K562 (cell line): ENCODE measurements around the gene PKHD1. TPM values are rescaled to one million over a fixed set of nuclear protein-coding genes. Genes with fewer than 3 reads are reported as not detected.
A peak's percentile ranks its signal among the peaks of the same experiment; 100 is the strongest.

Source experiments
- ARHGAP35 ChIP-seq: fragments of 450-650 bp; IDR thresholded peaks from 2 replicates; pipeline ENCODE4 v1.6.1; 2018; ENCODE audit not compliant: partially characterized antibody
- ATF1 ChIP-seq, 2 experiments: fragments of 450-650 bp in 1 of 2; IDR thresholded peaks; 2 replicates each; pipeline ENCODE4 v1.6.1; 2016; ENCODE audit warnings: missing compliant biosample characterization in 1 of 2, missing genetic modification characterization in 1 of 2
- BDP1 ChIP-seq: IDR thresholded peaks from 3 replicates; pipeline ENCODE4 v1.6.1; 2011; ENCODE audit not compliant: insufficient read length, insufficient read depth
- CEBPG ChIP-seq, 3 experiments: fragments of 200-800 bp in 1 of 3; sonication (Bioruptor generic) in 1 of 3; sonication (generic) in 1 of 3; formaldehyde crosslinking in 1 of 3; IDR thresholded peaks in 2 of 3; conservative IDR thresholded peaks in 1 of 3; 2 replicates each; pipeline versions ENCODE4 v1.6.1 to v1.8.0; 2016 to 2022; ENCODE audit warnings: missing compliant biosample characterization in 2 of 3, missing genetic modification characterization in 2 of 3, mild to moderate bottlenecking in 1 of 3, missing genetic modification reagents in 1 of 3
- CTBP1 ChIP-seq: fragments of 450-650 bp; IDR thresholded peaks from 2 replicates; pipeline ENCODE4 v1.6.1; 2016; ENCODE audit warnings: borderline replicate concordance
- DPF2 ChIP-seq: fragments of 450-650 bp; IDR thresholded peaks from 2 replicates; pipeline ENCODE4 v1.6.1; 2016
- EWSR1 ChIP-seq: fragments of 450-650 bp; IDR thresholded peaks from 2 replicates; pipeline ENCODE4 v1.6.1; 2018; ENCODE audit warnings: borderline replicate concordance, mild to moderate bottlenecking, low read depth, moderate library complexity; ENCODE audit not compliant: partially characterized antibody
- FOXA1 ChIP-seq: fragments of 450-650 bp; IDR thresholded peaks from 2 replicates; pipeline ENCODE4 v1.6.1; 2016; ENCODE audit warnings: mild to moderate bottlenecking, borderline replicate concordance
- FOXA3 ChIP-seq, 2 experiments: fragments of 450-650 bp in 1 of 2; sonication (generic) in 1 of 2; formaldehyde crosslinking; IDR thresholded peaks in 1 of 2; conservative IDR thresholded peaks in 1 of 2; 2 replicates each; pipeline versions ENCODE4 v1.4.0 to v1.8.0; 2020 to 2022; ENCODE audit warnings: mild to moderate bottlenecking in 2 of 2, missing genetic modification reagents in 1 of 2
- HIVEP1 ChIP-seq: fragments of 250-450 bp; sonication (Bioruptor Pico); IDR thresholded peaks from 2 replicates; pipeline ENCODE4 v1.4.0; 2020; ENCODE audit warnings: mild to moderate bottlenecking
- LCOR ChIP-seq: sonication (generic); formaldehyde crosslinking; IDR thresholded peaks from 2 replicates; pipeline ENCODE4 v1.8.0; 2022; ENCODE audit warnings: mild to moderate bottlenecking, missing genetic modification reagents
- MAFK ChIP-seq: IDR thresholded peaks from 2 replicates; pipeline ENCODE4 v1.6.1; 2011; ENCODE audit warnings: low read length, improper control_type of control experiment
- MTA2 ChIP-seq: fragments of 450-650 bp; IDR thresholded peaks from 2 replicates; pipeline ENCODE4 v1.6.1; 2016; ENCODE audit warnings: low read depth
- NCOR1 ChIP-seq: fragments of 450-650 bp; IDR thresholded peaks from 2 replicates; pipeline ENCODE4 v1.6.1; 2016; ENCODE audit warnings: mild to moderate bottlenecking, moderate library complexity
- NFXL1 ChIP-seq: fragments of 450-650 bp; formaldehyde crosslinking; IDR thresholded peaks from 2 replicates; pipeline ENCODE4 v1.4.0; 2021; ENCODE audit warnings: mild to moderate bottlenecking
- ZNF124 ChIP-seq: sonication (generic); formaldehyde crosslinking; IDR thresholded peaks from 2 replicates; pipeline ENCODE4 v1.8.1; 2022; ENCODE audit warnings: missing genetic modification reagents
- ZNF197 ChIP-seq: fragments of 200-800 bp; sonication (Bioruptor generic); IDR thresholded peaks from 2 replicates; pipeline ENCODE4 v1.6.1; 2016; ENCODE audit warnings: low read depth, missing genetic modification characterization, missing compliant biosample characterization
- ZNF282 ChIP-seq: sonication (generic); formaldehyde crosslinking; IDR thresholded peaks from 2 replicates; pipeline ENCODE4 v1.8.1; 2023; ENCODE audit warnings: missing genetic modification reagents
- ZNF41 ChIP-seq: fragments of 250-450 bp; sonication (Bioruptor Pico); conservative IDR thresholded peaks from 2 replicates; pipeline ENCODE4 v1.4.0; 2020; ENCODE audit warnings: mild to moderate bottlenecking
- ZNF436 ChIP-seq: fragments of 250-450, 450-650 bp; sonication (Bioruptor Pico); formaldehyde crosslinking; IDR thresholded peaks from 2 replicates; pipeline ENCODE4 v1.7.0; 2020; ENCODE audit warnings: mild to moderate bottlenecking
- ZSCAN32 ChIP-seq: fragments of 450-650 bp; formaldehyde crosslinking; IDR thresholded peaks from 2 replicates; pipeline ENCODE4 v1.4.0; 2020; ENCODE audit warnings: mild to moderate bottlenecking, moderate library complexity
- polyA plus RNA-seq, 8 experiments: library from polyadenylated mRNA; depleted of rRNA in 4 of 8; stranded (reverse) in 5 of 8; unstranded in 3 of 8; fragments of >200 nt; fragmentation: Nextera tagmentation in 2 of 8; fragmentation: Illumina TruSeq in 1 of 8; extraction: Ambion mirVana in 2 of 8; extraction: Trizol in 1 of 8; gene quantifications; 2 replicates each; pipeline versions ENCODE4 v1.2.1 to v1.2.3, GENCODE V29; 2011 to 2014; ENCODE audit warnings: inconsistent platforms in 1 of 8, missing spikeins in 1 of 8
- total RNA-seq, 7 experiments: library from RNA; depleted of rRNA in 6 of 7; stranded (reverse); fragments of >200 nt in 6 of 7; fragmentation: Illumina TruSeq in 2 of 7; extraction: Trizol in 2 of 7; gene quantifications; 2 replicates each; pipeline versions ENCODE4 v1.2.1 to v1.2.3, GENCODE V29; 2011 to 2021; ENCODE audit warnings: low replicate concordance in 1 of 7
- TF ChIP-seq, protein P1 (sequence below): sonication (generic); formaldehyde crosslinking; IDR thresholded peaks from 2 replicates; pipeline ENCODE4 v1.8.0; 2022; ENCODE audit warnings: missing genetic modification reagents, mild to moderate bottlenecking, moderate library complexity, borderline replicate concordance
- TF ChIP-seq, protein P2 (sequence below): sonication (generic); formaldehyde crosslinking; IDR thresholded peaks from 2 replicates; pipeline ENCODE4 v1.8.1; 2023; ENCODE audit warnings: mild to moderate bottlenecking, missing genetic modification reagents
- TF ChIP-seq, protein P3 (sequence below): sonication (generic); formaldehyde crosslinking; IDR thresholded peaks from 2 replicates; pipeline ENCODE4 v1.9.0; 2022; ENCODE audit warnings: mild to moderate bottlenecking, missing genetic modification reagents
- TF ChIP-seq, protein P4 (sequence below): IDR thresholded peaks from 2 replicates; pipeline ENCODE4 v1.6.1; 2011; ENCODE audit warnings: borderline replicate concordance, low read depth, mild to moderate bottlenecking, moderate library complexity, low read length; ENCODE audit not compliant: insufficient read depth, poor library complexity, severe bottlenecking

The PKHD1 gene
- total and polyA plus RNA-seq, 9 of the 15 experiments (the other 6 are each of a cell fraction or from before 2014, with no cell fraction given) = 0.01 to 0.04 (median 0.01) TPM; not detected in 6

DNA sequence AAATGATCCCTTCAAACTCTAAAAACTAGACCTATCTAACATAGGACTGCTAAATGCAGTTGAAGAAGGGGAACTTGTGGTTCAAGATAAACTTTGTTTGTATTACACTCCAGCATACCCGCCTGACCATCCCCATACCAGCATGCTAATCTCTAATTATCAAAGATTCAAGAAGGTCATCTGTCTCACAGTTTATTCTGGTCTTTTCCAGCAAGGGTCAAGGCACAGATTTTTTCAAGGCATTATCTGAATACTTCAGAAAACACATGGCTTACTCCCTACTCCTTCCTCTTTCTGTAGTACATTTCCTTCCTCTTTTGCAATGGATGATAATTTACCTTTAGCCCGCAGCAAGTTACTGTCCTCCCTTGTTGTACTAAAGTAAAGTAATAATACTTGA lies 174.1 kb downstream of the PKHD1 start (continued):
- TF ChIP-seq, protein P1, sequence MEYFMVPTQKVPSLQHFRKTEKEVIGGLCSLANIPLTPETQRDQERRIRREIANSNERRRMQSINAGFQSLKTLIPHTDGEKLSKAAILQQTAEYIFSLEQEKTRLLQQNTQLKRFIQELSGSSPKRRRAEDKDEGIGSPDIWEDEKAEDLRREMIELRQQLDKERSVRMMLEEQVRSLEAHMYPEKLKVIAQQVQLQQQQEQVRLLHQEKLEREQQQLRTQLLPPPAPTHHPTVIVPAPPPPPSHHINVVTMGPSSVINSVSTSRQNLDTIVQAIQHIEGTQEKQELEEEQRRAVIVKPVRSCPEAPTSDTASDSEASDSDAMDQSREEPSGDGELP (CRISPR knock-in tag) = no peak
- TF ChIP-seq MTA2 (peak; percentile 67), ZNF436 (CRISPR knock-in tag) (no peak), HIVEP1 (no peak), NCOR1 (peak; percentile 41), ZNF41 (CRISPR knock-in tag) (no peak), FOXA1 (no peak), NFXL1 (CRISPR knock-in tag) (no peak), LCOR (CRISPR knock-in tag) (no peak), CEBPG (CRISPR knock-in tag; IDR thresholded peaks at IDR 0.05) (no peak), CEBPG (tag; conservative IDR thresholded peaks at IDR 0.05 in 1 of 2, IDR thresholded peaks at IDR 0.05 in 1 of 2) (no peak), FOXA3 (CRISPR knock-in tag; conservative IDR thresholded peaks at IDR 0.05 in 1 of 2, IDR thresholded peaks at IDR 0.05 in 1 of 2) (peak in 1 of 2 experiments; percentile 63; a peak in 2 of 4 replicates), BDP1 (no peak), ARHGAP35 (no peak), MAFK (no peak), EWSR1 (no peak), DPF2 (no peak), ATF1 (CRISPR knock-in tag; IDR thresholded peaks at IDR 0.05) (no peak), ATF1 (tag; IDR thresholded peaks at IDR 0.05) (no peak), ZNF282 (CRISPR knock-in tag) (no peak), CTBP1 (0 out of 2 replicates have a peak, but pooled peaks have one; percentile 20), ZNF124 (CRISPR knock-in tag) (no peak), ZSCAN32 (CRISPR knock-in tag) (no peak), ZNF197 (CRISPR knock-in tag) (no peak)
- TF ChIP-seq, protein P2, sequence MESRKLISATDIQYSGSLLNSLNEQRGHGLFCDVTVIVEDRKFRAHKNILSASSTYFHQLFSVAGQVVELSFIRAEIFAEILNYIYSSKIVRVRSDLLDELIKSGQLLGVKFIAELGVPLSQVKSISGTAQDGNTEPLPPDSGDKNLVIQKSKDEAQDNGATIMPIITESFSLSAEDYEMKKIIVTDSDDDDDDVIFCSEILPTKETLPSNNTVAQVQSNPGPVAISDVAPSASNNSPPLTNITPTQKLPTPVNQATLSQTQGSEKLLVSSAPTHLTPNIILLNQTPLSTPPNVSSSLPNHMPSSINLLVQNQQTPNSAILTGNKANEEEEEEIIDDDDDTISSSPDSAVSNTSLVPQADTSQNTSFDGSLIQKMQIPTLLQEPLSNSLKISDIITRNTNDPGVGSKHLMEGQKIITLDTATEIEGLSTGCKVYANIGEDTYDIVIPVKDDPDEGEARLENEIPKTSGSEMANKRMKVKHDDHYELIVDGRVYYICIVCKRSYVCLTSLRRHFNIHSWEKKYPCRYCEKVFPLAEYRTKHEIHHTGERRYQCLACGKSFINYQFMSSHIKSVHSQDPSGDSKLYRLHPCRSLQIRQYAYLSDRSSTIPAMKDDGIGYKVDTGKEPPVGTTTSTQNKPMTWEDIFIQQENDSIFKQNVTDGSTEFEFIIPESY (CRISPR knock-in tag) = no peak
- TF ChIP-seq, protein P3, sequence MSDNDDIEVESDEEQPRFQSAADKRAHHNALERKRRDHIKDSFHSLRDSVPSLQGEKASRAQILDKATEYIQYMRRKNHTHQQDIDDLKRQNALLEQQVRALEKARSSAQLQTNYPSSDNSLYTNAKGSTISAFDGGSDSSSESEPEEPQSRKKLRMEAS (CRISPR knock-in tag) = no peak
- TF ChIP-seq, protein P4, sequence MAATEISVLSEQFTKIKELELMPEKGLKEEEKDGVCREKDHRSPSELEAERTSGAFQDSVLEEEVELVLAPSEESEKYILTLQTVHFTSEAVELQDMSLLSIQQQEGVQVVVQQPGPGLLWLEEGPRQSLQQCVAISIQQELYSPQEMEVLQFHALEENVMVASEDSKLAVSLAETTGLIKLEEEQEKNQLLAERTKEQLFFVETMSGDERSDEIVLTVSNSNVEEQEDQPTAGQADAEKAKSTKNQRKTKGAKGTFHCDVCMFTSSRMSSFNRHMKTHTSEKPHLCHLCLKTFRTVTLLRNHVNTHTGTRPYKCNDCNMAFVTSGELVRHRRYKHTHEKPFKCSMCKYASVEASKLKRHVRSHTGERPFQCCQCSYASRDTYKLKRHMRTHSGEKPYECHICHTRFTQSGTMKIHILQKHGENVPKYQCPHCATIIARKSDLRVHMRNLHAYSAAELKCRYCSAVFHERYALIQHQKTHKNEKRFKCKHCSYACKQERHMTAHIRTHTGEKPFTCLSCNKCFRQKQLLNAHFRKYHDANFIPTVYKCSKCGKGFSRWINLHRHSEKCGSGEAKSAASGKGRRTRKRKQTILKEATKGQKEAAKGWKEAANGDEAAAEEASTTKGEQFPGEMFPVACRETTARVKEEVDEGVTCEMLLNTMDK = no peak
